ENCODE data around the gene FOLR2.

The FOLR2 gene

GRCh38 chr11:72233773-72234513 is 17.3 kb downstream of the FOLR2 start:
- no peak for TF ChIP-seq CTCF (IDR thresholded peaks at IDR 0.05)
- intact Hi-C loops (cut with DNase I; ENCODE audit: low total_unique reads): no loop called here
- Histone ChIP-seq H3K27me3 (no peaks in the 10 kb centered on the region), H3K4me1 (peaks cover 0 to 16% (median 13%) of the 10 kb centered on the region in 4 donors), H3K27ac (no peak overlapping the region), H3K36me3 (peaks cover 81 to 93% (median 89%) of the 10 kb centered on the region in 3 donors), H3K9me3 (no peaks in the 10 kb centered on the region), H3K4me3 (no peak overlapping the region)
- peak in 1 of 2 donors; percentile 48 for DNase-seq

GRCh38 chr11:72234514-72234830 is 17.9 kb downstream of the FOLR2 start:
- H3K36me3 ChIP-seq: peaks cover 76 to 88% (median 83%) of the 10 kb centered on the region in 3 donors
- no peak for TF ChIP-seq CTCF (IDR thresholded peaks at IDR 0.05)
- intact Hi-C loops (cut with DNase I; ENCODE audit: low total_unique reads): no loop called here

DNA sequence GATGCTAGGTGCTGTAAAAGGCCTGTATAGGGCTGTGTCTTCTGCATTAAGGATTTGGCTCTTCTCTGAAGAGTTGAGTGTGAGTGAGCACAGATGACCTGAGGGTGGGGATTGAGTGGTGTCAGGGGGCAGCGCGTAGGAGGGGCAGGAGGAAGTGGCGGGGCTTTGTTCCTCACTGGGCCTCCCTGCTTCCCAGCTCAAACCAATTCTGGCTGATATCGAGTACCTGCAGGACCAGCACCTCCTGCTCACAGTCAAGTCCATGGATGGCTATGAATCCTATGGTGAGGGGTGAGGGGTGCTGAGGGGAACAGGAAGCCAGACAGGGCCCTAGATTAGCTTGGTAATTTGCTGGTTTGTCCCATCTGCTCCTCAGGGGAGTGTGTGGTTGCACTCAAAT is 18.3 kb downstream of the FOLR2 start:
- H3K27me3 ChIP-seq: no peaks in the 10 kb centered on the region
- H3K9me3 ChIP-seq: no peaks in the 10 kb centered on the region
- H3K36me3 ChIP-seq: peaks cover 72 to 83% (median 79%) of the 10 kb centered on the region in 3 donors
- H3K4me3 ChIP-seq: no peak overlapping the region
- H3K27ac ChIP-seq: no peak overlapping the region
- DNase-seq: peak in 1 of 2 donors; percentile 24
- no peak for TF ChIP-seq CTCF (IDR thresholded peaks at IDR 0.05)
- intact Hi-C loops (cut with DNase I; ENCODE audit: low total_unique reads): no loop called here
- H3K4me1 ChIP-seq: peaks cover 0 to 26% (median 22%) of the 10 kb centered on the region in 4 donors

More at GRCh38 chr11:72234514-72234830, 17.9 kb downstream of the FOLR2 start:
- peak in 1 of 2 donors; percentile 32 for DNase-seq
- Histone ChIP-seq H3K4me3 (no peak overlapping the region), H3K4me1 (peaks cover 0 to 21% (median 18%) of the 10 kb centered on the region in 4 donors), H3K27ac (no peak overlapping the region), H3K27me3 (no peaks in the 10 kb centered on the region), H3K9me3 (no peaks in the 10 kb centered on the region)

DNA sequence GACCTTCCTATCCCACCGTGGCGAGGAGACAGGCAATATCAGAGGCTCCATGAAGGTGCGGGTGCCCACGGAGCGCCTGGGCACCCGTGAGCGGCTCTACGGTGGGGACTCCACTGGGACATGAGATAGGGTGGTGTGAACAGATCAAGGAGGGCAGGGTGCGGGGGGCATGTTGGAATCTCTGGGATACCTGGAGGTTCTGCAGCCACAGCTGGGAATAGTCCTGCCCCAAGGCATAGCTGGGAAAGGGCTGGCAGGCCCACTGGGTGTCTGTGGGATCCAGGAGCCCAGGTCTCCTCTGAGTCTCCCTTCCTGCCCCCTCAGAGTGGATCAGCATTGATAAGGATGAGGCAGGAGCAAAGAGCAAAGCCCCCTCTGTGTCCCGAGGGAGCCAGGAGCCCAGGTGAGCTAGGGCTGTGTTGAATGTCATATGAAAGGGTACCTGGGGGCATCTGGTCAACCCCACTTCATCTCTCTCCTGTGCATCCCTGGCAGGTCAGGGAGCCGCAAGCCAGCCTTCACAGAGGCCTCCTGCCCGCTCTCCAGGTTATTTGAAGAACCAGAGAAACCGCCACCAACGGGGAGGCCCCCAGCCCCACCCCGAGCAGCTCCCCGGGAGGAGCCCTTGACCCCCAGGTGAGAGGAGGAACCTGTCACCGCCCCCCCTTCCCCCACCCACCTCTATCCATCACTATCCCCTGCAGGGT is 18.9 kb downstream of the FOLR2 start:
- H3K9me3 ChIP-seq: no peaks in the 10 kb centered on the region
- no peak for TF ChIP-seq CTCF (IDR thresholded peaks at IDR 0.05)
- no peak for DNase-seq
- intact Hi-C loops (cut with DNase I; ENCODE audit: low total_unique reads): no loop called here
- H3K27me3 ChIP-seq: no peaks in the 10 kb centered on the region
- H3K4me3 ChIP-seq: no peak overlapping the region
- H3K4me1 ChIP-seq: peaks cover 0 to 32% (median 28%) of the 10 kb centered on the region in 4 donors
- H3K27ac ChIP-seq: no peak overlapping the region
- peaks cover 66 to 78% (median 73%) of the 10 kb centered on the region in 3 donors for H3K36me3 ChIP-seq

DNA sequence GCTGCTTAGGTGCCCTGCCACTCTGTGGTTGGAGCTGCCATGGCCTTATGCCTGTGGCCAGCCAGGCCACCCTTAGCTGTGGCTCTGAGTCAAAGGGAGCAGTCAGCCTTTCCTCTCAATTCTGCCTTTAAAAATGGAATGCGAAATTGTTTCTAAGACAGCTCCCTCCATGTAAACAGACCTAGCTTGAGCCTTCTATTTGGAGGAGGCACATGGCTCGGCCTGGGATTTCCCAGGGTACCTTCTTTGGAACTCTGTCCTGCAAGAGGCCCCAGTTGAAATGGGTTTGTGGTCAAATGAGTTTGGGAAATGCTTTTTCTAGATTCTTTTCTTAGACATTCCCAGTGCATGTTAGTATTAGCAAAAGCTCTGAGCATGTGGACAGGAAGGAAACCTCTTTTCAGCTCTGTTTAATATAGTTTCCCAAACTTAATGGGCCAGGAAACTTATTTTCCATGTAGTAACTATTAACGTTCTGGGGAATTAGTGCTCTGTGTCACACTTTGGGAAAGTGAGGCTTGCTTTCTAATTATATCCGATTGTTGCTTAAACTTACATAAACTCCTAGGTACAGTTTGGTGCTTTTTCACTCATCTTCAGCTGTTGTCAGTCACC is 19.6 kb downstream of the FOLR2 start:
- Histone ChIP-seq H3K9me3 (no peaks in the 10 kb centered on the region), H3K4me3 (no peak overlapping the region), H3K27ac (no peak overlapping the region), H3K36me3 (peaks cover 60 to 71% (median 66%) of the 10 kb centered on the region in 3 donors), H3K27me3 (peaks cover 0 to 7% of the 10 kb centered on the region in 2 donors), H3K4me1 (peaks cover 0 to 39% (median 33%) of the 10 kb centered on the region in 4 donors)
- no peak for DNase-seq
- intact Hi-C loops (cut with DNase I; ENCODE audit: low total_unique reads): no loop called here
- TF ChIP-seq CTCF (IDR thresholded peaks at IDR 0.05): no peak
